Measurements from ENCODE around the gene CDH9. TPM values are rescaled to one million over a fixed set of nuclear protein-coding genes. Genes with fewer than 3 reads are reported as not detected.

CDH9 gene
- total and polyA plus RNA-seq, 11 donors, result not detected

GRCh38 chr5:26903469-26903868, 134.9 kb downstream of the CDH9 start:
- intact Hi-C loops (cut with DNase I), result no loop called here
- WGBS, 4 donors, result 60 to 65% (median 63%) methylated on average over 4 of the region's 4 CpGs
- ATAC-seq, result no peak
- no peak for DNase-seq
- Histone ChIP-seq H3K27ac (no peak overlapping the region), H3K36me3 (no peaks in the 10 kb centered on the region), H3K9me3 (no peaks in the 10 kb centered on the region), H3K4me1 (no peaks in the 10 kb centered on the region), H3K27me3 (no peaks in the 10 kb centered on the region), H3K4me3 (no peak overlapping the region)
- TF ChIP-seq CTCF (IDR thresholded peaks at IDR 0.05), result no peak

GRCh38 chr5:26894719-26895263, 143.6 kb downstream of the CDH9 start:
- no peaks in the 10 kb centered on the region for H3K4me1 ChIP-seq
- peaks cover 0 to 17% (median 0%) of the 10 kb centered on the region in 12 donors for H3K9me3 ChIP-seq
- ATAC-seq (no peak), DNase-seq (no peak)
- no peaks in the 10 kb centered on the region for H3K36me3 ChIP-seq
- TF ChIP-seq CTCF (IDR thresholded peaks at IDR 0.05) (no peak), POLR2A (IDR thresholded peaks at IDR 0.05) (no peak)
- H3K4me3 ChIP-seq, result no peak overlapping the region
- intact Hi-C loops (cut with DNase I), result no loop called here
- H3K27ac ChIP-seq, result no peak overlapping the region
- no peaks in the 10 kb centered on the region for H3K27me3 ChIP-seq

- no peaks in the 10 kb centered on the region for H3K4me1 ChIP-seq
- no peak overlapping the region for H3K4me3 ChIP-seq
- H3K9me3 ChIP-seq, result peaks cover 0 to 17% (median 0%) of the 10 kb centered on the region in 12 donors
- H3K27me3 ChIP-seq, result no peaks in the 10 kb centered on the region
- H3K36me3 ChIP-seq, result no peaks in the 10 kb centered on the region
- no peak for TF ChIP-seq CTCF (IDR thresholded peaks at IDR 0.05)
- TF ChIP-seq POLR2A (IDR thresholded peaks at IDR 0.05), result no peak
- ATAC-seq (no peak), DNase-seq (no peak)
- intact Hi-C loops (cut with DNase I), result no loop called here
- H3K27ac ChIP-seq, result no peak overlapping the region
These were observed 145.3 kb downstream of the CDH9 start for GRCh38 chr5:26893078-26893477.

GRCh38 chr5:26889815-26890214, 148.6 kb downstream of the CDH9 start:
- intact Hi-C loops (cut with DNase I), result no loop called here
- Histone ChIP-seq H3K27ac (no peak overlapping the region), H3K4me3 (no peak overlapping the region), H3K27me3 (no peaks in the 10 kb centered on the region), H3K36me3 (no peaks in the 10 kb centered on the region), H3K9me3 (peaks cover 0 to 13% (median 0%) of the 10 kb centered on the region in 12 donors), H3K4me1 (no peaks in the 10 kb centered on the region)
- ATAC-seq (no peak), DNase-seq (no peak)
- 38 to 59% (median 54%) methylated on average over 3 of the region's 3 CpGs for WGBS, 4 donors
- TF ChIP-seq CTCF (IDR thresholded peaks at IDR 0.05), result no peak

All from heart left ventricle (tissue), 16 donors.